ENCODE results near the gene AEBP1. TPM values are rescaled to one million over a fixed set of nuclear protein-coding genes. Genes with fewer than 3 reads are reported as not detected.

AEBP1 gene
- total and polyA plus RNA-seq, 9 donors = 137 to 563 (median 283) TPM

DNA sequence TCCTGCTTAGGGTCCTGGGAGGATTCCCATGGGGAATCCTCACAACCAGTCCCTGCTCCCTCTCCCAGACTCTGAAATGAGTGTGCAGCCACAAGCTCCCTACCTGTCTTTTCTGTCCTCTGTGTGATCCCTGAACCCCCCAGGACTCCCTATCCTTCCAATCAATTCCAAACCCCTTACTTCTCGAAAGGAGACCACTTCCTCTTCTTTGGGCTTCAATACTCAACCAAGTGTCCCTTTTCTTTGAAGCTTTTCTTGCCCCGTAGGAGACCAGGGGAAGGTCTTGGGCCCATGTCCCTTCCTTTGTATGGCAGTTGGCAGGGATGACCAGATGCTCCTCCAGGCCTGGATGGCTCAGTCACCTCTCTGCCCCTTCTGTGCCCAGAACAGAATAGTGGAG lies 1.7 kb downstream of the AEBP1 start:
- WGBS, 3 donors = 46 to 56% (median 51%) methylated on average over 2 of the region's 2 CpGs
- H3K27me3 ChIP-seq = no peaks in the 10 kb centered on the region
- no peaks in the 10 kb centered on the region for H3K36me3 ChIP-seq
- H3K4me3 ChIP-seq = peak overlapping the region; percentile 71
- TF ChIP-seq EP300 (IDR thresholded peaks at IDR 0.05) (no peak), CTCF (IDR thresholded peaks at IDR 0.05) (no peak), POLR2A (IDR thresholded peaks at IDR 0.05) (no peak)
- H3K27ac ChIP-seq = peak overlapping the region; percentile 89 to 93
- H3K9me3 ChIP-seq = no peaks in the 10 kb centered on the region
- intact Hi-C loops (cut with DNase I) = loop anchor here in 2 of 4 donors (2.0 to 5.0 kb wide), 3 partner anchors 23 to 34 kb away; partner anchors contain the start of gene POLM (in 1 of the 2)
- peaks cover 21% of the 10 kb centered on the region for H3K4me1 ChIP-seq (ENCODE audit: insufficient read depth)
- DNase-seq = no peak

GRCh38 chr7:44106311-44107065 lies 2.3 kb downstream of the AEBP1 start:
- intact Hi-C loops (cut with DNase I) = loop anchor here in 1 of 4 donors (5.0 kb wide), 1 partner anchor 34 kb away; no protein-coding TSS in a partner anchor

DNA sequence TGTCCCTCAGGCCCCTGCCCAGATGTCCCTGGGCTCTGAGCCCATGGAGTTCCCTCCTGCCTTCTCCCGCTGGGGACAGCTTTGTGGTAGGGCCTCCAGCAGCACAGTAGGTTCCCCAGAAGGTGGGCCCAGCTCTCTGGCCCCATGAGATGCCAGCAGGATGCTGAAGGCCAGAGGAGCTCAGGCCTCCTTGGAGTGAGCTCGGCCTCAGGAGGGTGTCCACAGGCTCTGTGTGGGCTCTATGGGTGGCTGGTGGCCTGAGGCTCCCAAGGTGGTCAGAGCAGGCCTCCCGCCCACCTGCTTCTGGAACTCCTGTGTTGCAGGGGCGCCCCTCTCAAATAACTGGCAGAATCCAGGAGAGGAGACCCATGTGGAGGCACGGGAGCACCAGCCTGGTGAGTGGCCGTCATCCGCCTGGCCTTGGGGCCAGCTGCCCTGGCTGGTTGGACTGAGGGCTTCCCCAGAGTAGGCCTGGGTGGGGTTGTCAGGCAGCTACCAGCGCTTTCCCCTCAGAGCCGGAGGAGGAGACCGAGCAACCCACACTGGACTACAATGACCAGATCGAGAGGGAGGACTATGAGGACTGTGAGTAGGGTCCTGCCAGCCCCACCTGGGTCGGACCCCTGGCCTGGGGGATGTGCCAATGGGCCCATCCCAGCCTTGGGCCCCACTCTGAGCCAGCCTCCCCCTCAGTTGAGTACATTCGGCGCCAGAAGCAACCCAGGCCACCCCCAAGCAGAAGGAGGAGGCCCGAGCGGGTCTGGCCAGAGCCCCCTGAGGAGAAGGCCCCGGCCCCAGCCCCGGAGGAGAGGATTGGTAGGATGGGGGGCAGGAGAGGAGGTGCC lies 3.2 kb downstream of the AEBP1 start:
- Histone ChIP-seq H3K4me1 (ENCODE audit: insufficient read depth) (peaks cover 16% of the 10 kb centered on the region), H3K36me3 (no peaks in the 10 kb centered on the region), H3K27ac (peak overlapping the region; percentile 52 to 89), H3K4me3 (no peak overlapping the region), H3K9me3 (no peaks in the 10 kb centered on the region), H3K27me3 (no peaks in the 10 kb centered on the region)
- intact Hi-C loops (cut with DNase I) = loop anchor here in 1 of 4 donors (5.0 kb wide), 1 partner anchor 35 kb away; no protein-coding TSS in a partner anchor
- WGBS, 3 donors = 66 to 70% (median 67%) methylated on average over 16 to 18 of the region's 18 CpGs
- no peak for DNase-seq
- no peak for TF ChIP-seq EP300 (IDR thresholded peaks at IDR 0.05)
- TF ChIP-seq CTCF (IDR thresholded peaks at IDR 0.05) = no peak
- TF ChIP-seq POLR2A (IDR thresholded peaks at IDR 0.05) = no peak

More at GRCh38 chr7:44106311-44107065, 2.3 kb downstream of the AEBP1 start:
- Histone ChIP-seq H3K9me3 (no peaks in the 10 kb centered on the region), H3K4me1 (ENCODE audit: insufficient read depth) (peaks cover 17% of the 10 kb centered on the region), H3K36me3 (no peaks in the 10 kb centered on the region), H3K27ac (peak overlapping the region; percentile 89 to 93), H3K4me3 (peak overlapping the region; percentile 71), H3K27me3 (no peaks in the 10 kb centered on the region)
- TF ChIP-seq POLR2A (IDR thresholded peaks at IDR 0.05) = no peak
- TF ChIP-seq EP300 (IDR thresholded peaks at IDR 0.05) = no peak
- no peak for TF ChIP-seq CTCF (IDR thresholded peaks at IDR 0.05)
- WGBS, 3 donors = 71 to 77% (median 75%) methylated on average over 10 of the region's 10 CpGs
- no peak for DNase-seq

DNA sequence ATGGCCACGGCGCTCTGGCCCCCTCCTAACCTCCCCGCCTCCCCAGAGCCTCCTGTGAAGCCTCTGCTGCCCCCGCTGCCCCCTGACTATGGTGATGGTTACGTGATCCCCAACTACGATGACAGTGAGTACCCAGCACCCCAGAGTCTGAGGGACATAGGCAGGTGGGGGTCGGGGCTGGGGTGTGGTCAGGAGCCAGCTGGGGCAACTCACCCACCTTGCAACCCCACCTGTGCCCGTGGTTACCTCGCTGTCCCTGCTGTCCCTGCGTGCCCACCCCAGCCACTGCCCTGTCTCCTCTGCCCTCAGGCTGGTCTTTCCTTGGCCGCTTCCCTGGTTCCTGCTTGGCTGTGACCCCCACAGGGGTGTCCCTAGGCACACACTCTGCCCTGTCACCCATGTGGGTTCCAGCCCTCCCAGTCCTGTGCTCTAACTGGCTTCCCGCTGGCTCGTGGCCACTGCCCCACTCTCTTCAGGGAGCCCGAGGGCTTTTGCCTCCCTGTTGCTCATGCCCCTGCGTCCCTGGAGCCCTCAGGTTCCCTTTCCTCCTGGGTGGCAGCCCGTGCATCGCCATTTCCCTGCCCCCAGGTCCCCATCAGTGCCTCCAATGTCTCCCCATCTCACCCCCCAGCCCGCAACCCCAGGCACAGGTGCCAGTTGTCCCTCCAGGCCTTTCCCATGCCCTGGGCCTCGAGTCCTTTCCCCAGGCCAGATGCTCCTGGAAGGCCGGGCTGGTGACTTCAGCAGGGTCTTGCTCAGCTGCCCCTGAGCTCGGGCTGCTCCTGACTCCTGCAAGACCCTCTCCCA lies 4.0 kb downstream of the AEBP1 start:
- Histone ChIP-seq H3K4me1 (ENCODE audit: insufficient read depth) (peaks cover 16% of the 10 kb centered on the region), H3K4me3 (no peak overlapping the region), H3K27me3 (no peaks in the 10 kb centered on the region), H3K9me3 (no peaks in the 10 kb centered on the region), H3K27ac (peak overlapping the region; percentile 52 to 89), H3K36me3 (no peaks in the 10 kb centered on the region)
- TF ChIP-seq POLR2A (IDR thresholded peaks at IDR 0.05) (no peak), EP300 (IDR thresholded peaks at IDR 0.05) (no peak), CTCF (IDR thresholded peaks at IDR 0.05) (no peak)
- DNase-seq = no peak
- intact Hi-C loops (cut with DNase I) = loop anchor here in 1 of 4 donors (5.0 kb wide), 1 partner anchor 36 kb away; no protein-coding TSS in a partner anchor
- 80 to 82% (median 80%) methylated on average over 21 of the region's 21 CpGs for WGBS, 3 donors
